Progenitor cell of endocrine pancreas (in vitro differentiated cells): ENCODE data around the gene KLHDC1. TPM values are rescaled to one million over a fixed set of nuclear protein-coding genes. Genes with fewer than 3 reads are reported as not detected.

ENCODE experiments used
- DNase-seq: peaks from one replicate; pipeline ENCODE4 v3.0.0; 2021; ENCODE audit warnings: low spot score; ENCODE audit not compliant: unreplicated experiment
- H3K27ac Mint-ChIP-seq: 2 replicates; pipeline ENCODE4 v1.8.0; 2021; ENCODE audit warnings: mild to moderate bottlenecking, moderate library complexity, mixed read lengths
- H3K27me3 Mint-ChIP-seq: 2 replicates; pipeline ENCODE4 v1.8.0; 2021; ENCODE audit warnings: mixed read lengths
- H3K36me3 Mint-ChIP-seq: 2 replicates; pipeline ENCODE4 v1.8.0; 2022; ENCODE audit warnings: mixed read lengths; ENCODE audit not compliant: insufficient read depth
- H3K4me1 Mint-ChIP-seq: 2 replicates; pipeline ENCODE4 v1.8.0; 2021; ENCODE audit warnings: low read depth, mixed read lengths
- H3K4me3 Mint-ChIP-seq: 2 replicates; pipeline ENCODE4 v1.8.0; 2021; ENCODE audit warnings: low read depth, mild to moderate bottlenecking, moderate library complexity, mixed read lengths
- H3K9me3 Mint-ChIP-seq: 2 replicates; pipeline ENCODE4 v1.8.0; 2021; ENCODE audit warnings: low read depth, mixed read lengths
- CTCF ChIP-seq: fragments of 200-600 bp; sonication (generic); IDR thresholded peaks from one replicate; pipeline ENCODE4 v1.5.0; 2021; ENCODE audit warnings: antibody characterized with exemption, mild to moderate bottlenecking; ENCODE audit not compliant: unreplicated experiment
- total RNA-seq: library from RNA; stranded (reverse); gene quantifications from 2 replicates; pipeline ENCODE4 v1.2.1, GENCODE V29; 2021

Gene KLHDC1
- total RNA-seq, 1 donor from 2014 or later: 2.8 TPM

DNA sequence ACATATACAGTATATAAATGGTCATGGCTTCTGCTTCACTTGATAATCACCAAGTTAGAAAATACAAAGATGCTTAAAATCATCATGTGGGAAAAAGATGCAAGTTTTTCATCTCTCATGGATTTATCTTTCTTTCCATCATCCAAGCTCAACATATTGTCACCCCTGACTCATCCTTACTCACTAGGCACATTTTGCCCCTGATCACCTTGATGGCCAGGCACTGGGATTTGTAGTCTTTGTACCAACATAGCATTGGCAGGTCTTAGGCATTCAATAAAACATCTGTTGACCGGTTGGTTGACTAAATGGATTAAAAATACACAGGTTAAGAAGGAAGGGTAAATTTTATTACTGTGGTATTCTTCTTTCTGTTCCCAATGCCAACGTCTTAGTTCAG lies 103.1 kb downstream of the KLHDC1 start:
- no peaks in the 10 kb centered on the region for H3K9me3 Mint-ChIP-seq
- no peak for TF ChIP-seq CTCF
- H3K4me1 Mint-ChIP-seq: no peaks in the 10 kb centered on the region
- H3K27me3 Mint-ChIP-seq: no peaks in the 10 kb centered on the region
- no peak for DNase-seq
- H3K4me3 Mint-ChIP-seq: no peak overlapping the region
- H3K27ac Mint-ChIP-seq: peak overlapping the region; percentile 44
- H3K36me3 Mint-ChIP-seq: peaks cover 28% of the 10 kb centered on the region

Other genes starting within 250 kb of the KLHDC1 start
- 1,117 and 1,256 TPM in 2 replicates for gene RPS29, start 106.7 kb upstream of the KLHDC1 start, total RNA-seq
- gene LRR1, start 94.2 kb upstream of the KLHDC1 start, total RNA-seq: 15.6 and 16.4 TPM in 2 replicates
- gene RPL36AL, start 72.5 kb upstream of the KLHDC1 start, total RNA-seq: 149 and 157 TPM in 2 replicates
- 21.4 and 24.7 TPM in 2 replicates for gene MGAT2, start 72.3 kb upstream of the KLHDC1 start, total RNA-seq
- 18.9 and 20.5 TPM in 2 replicates for gene DNAAF2, start 57.9 kb upstream of the KLHDC1 start, total RNA-seq
- 12.9 and 14.9 TPM in 2 replicates for gene POLE2, start 4.9 kb upstream of the KLHDC1 start, total RNA-seq
- gene KLHDC2, start 75.0 kb downstream of the KLHDC1 start, total RNA-seq: 79.9 and 80.0 TPM in 2 replicates
- 86.1 and 86.8 TPM in 2 replicates for gene NEMF, start 159.7 kb downstream of the KLHDC1 start, total RNA-seq
- gene ARF6, start 200.0 kb downstream of the KLHDC1 start, total RNA-seq: 49.8 and 49.9 TPM in 2 replicates